DMS79 (cell line): ENCODE data around the gene FADS1.

Experiments
- DNase-seq: peaks from one replicate; lab custom pipeline; 2025; lab: John Stamatoyannopoulos, UW

The FADS1 gene

DNA sequence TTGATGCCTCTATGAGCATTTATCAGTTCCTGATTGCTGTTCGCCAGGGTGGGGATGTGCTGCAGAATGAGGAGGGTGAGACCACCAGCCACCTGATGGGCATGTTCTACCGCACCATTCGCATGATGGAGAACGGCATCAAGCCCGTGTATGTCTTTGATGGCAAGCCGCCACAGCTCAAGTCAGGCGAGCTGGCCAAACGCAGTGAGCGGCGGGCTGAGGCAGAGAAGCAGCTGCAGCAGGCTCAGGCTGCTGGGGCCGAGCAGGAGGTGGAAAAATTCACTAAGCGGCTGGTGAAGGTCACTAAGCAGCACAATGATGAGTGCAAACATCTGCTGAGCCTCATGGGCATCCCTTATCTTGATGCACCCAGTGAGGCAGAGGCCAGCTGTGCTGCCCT is 21.3 kb downstream of the FADS1 start:
- DNase-seq = no peak

DNA sequence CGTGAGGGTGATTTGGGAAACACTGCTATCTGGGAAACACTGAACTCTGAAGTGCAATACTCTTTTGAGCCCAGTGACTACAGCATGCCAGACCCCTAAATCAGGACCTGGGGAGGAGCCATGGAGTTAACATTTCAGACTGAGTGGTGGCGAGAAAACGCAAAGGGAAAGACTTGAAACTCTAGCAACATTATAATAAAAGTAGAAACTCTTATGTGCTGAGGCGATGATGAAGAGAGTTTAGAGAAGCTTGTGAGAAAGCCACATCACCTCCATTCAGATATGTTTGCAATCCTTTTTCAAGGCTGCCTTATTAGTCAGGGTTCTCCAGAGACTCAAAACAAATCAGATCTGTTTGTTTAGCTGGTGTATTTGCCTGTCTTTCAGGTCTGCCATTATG is 22.2 kb downstream of the FADS1 start:
- DNase-seq = no peak

DNA sequence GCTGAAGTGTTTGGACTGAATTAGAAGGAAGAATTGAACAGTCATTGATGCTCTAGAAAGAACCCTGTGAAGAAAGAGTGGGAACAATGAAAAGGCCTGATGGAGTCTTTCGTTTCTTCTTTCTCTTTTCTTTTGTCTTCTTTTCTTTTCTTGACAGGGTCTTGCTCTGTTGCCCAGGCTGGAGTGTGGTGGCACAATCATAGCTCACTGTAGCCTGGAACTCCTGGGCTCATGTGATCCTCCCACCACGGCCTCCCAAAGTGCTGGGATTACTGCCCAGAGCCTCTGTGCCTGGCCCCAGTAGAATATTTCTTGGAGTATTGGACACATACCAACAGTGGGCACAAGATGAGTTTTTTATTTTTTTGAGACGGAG is 23.0 kb downstream of the FADS1 start:
- no peak for DNase-seq

DNA sequence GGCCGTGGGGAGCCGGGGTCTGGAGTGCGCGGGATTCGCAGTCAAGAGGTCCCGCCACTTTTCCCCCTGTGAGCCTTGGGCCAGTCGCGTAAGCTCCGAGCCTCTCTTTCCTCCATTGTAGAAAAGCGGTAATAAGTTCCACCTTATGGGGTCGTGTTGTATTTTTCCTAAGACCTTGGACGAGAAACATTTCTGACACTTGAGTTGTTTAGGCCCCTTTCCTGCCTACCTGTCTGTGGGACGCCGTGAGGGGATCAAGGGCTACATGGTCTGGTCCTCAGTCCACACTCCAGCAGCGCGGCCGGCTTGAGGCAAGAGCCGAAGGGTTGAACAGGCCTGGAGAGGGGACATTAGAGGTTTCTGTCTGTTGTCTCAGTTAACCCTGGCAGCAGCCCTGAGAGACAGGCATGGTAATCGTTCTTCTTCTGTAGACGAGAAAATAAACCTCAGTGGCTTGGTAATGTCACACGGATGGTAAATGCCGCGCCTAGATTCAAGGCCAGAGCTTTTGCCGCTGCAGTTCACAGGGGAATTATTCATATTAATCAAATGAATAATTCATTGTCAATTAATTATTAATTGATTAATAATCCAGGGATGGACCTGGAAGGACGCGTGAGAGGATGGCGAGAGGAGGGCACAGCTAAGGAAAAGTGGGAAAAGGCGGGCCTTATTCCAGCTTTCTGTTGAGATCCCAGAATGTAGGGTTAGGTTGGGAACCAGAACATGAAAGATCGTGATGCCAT is 23.5 kb downstream of the FADS1 start:
- DNase-seq = no peak

DNA sequence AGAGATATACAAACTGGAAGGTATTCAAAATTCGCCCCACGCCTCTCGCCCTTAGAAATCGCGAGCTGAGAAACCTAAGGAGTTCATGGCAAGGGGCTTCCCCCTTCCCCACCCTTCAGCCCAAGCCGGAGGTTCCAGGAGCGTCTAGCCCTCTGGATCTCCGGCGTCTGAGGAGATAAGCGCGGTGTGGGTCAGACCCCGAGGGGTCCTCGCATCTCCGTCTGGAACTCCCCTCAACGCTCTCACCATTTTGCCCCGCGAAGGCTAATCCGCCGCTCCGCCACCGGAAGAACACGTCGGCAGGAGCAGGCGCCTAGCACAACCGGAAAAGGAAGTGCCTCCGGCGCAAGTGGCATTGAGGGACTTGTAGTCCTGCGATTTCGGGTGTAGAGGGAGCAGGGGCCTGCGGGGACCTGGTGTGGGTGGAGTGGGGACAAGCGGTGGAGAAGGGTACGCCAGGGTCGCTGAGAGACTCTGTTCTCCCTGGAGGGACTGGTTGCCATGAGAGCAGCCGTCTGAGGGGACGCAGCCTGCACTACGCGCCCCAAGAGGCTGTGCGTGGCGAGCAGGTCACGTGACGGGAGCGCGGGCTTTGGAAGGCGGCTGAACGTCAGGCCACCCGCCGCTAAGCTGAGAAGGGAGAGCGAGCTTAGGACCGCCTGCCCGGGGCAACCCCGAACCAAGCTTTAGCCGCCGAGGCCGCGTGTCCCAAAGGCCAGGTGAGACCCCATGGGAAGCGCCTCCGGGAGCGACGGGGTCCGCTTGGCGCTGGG is 24.3 kb downstream of the FADS1 start, which contains the start of the genes FEN1 and TMEM258:
FEN1 (plus strand) TSS at position 602 of the 773 bp plus-strand sequence. CDS start 2,451 bp downstream, outside the sequence.
TMEM258 (minus strand) TSS at position 290 of the 773 bp plus-strand sequence; CDS start at position 249, 41 bp downstream.
- peak; percentile 89 for DNase-seq

DNA sequence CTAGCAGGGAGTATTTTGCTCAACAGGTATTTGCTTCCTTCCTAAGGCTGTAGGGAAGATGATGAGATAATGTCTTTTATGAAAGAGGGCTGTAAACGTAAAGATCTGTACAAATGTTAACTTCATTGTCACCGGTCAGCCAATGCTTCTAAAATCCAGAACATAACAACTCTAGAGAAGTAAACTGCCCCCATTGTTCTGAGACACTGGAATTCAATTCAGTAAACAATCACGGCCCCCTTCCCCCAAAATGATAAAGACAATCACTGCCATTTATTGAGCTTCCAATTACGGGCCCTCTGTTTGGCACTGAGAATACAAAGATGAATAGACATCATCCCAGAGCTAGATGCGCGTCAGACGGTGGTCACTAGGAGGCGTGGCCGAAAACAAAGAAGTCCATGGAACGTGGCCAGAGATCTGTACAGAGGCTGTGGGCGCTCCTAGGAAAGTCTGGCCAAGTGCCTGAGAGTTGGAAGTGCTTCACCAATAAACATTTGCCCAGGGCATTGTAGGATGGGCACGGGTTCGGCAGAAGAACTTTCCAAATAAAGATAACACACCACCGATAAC is 25.0 kb downstream of the FADS1 start:
- peak; percentile 77 for DNase-seq

DNA sequence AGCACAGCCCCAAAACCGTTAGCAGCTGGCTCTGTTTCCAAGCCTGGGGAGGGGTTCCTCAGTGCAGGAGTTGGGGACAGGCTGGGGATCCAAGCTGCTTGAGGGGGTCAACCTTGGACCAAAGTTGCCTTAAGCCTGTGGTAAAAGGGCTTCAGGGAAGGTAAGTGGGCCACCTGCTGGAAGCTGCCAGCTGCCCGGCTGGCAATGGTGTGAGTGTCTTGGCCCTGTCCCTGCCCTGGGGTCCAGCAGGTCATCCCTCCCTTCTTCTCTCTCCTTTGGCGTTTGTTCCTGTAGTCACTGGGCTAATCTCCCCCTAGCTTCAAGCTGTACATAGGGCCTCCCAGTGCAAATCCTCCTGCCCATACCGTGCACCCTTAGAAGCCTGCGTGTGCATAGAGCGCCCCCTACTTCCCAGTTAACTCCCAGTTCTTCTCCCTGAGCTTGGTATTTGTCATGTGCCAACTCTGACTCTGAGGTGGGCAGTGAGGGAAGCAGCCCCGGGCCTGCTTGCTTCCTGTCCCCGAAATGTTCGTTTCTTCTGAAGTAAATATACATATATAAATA is 28.8 kb downstream of the FADS1 start:
- DNase-seq = no peak

DNA sequence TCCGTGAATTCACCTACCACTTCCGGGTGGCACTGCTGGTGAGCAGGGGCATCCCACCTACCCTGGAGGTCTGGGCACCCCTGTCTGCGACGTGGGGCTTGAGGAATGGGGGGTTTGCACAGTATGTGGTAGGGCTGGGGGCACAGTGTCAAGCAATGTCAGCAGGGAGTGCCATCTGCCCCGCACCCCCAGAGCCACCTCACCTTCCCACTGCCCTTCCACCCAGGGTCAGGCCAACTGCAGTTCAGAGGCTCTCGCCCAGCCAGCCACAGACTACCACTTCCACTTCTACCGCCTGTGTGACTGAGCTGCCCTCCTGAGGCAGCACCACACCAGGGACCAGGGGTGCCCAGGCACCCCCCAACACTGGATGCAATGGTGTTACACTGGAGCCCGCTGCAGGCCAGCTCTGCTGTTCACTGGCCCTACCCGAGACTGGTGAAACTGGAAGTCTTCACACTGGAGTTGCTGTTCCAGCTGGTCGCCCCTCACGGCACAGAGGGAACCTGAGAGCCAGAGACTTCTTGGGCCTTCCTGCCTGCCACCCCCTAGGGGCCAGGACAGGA is 30.9 kb downstream of the FADS1 start:
- DNase-seq = no peak

DNA sequence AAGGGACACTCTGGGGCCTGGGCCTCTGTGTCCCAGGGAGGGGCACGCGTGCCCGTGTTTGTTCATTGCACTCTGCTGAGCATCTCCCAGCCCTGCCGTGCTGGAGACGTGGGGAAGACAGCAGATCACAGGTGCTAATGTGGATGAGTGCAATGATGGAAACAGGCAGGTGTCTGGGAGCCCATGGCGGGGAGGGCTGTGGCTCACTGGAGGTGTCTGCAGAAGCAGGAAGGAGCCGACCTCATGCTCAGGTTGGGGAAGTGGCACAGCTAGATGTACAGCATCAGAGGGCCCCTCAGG is 32.3 kb downstream of the FADS1 start:
- no peak for DNase-seq

DNA sequence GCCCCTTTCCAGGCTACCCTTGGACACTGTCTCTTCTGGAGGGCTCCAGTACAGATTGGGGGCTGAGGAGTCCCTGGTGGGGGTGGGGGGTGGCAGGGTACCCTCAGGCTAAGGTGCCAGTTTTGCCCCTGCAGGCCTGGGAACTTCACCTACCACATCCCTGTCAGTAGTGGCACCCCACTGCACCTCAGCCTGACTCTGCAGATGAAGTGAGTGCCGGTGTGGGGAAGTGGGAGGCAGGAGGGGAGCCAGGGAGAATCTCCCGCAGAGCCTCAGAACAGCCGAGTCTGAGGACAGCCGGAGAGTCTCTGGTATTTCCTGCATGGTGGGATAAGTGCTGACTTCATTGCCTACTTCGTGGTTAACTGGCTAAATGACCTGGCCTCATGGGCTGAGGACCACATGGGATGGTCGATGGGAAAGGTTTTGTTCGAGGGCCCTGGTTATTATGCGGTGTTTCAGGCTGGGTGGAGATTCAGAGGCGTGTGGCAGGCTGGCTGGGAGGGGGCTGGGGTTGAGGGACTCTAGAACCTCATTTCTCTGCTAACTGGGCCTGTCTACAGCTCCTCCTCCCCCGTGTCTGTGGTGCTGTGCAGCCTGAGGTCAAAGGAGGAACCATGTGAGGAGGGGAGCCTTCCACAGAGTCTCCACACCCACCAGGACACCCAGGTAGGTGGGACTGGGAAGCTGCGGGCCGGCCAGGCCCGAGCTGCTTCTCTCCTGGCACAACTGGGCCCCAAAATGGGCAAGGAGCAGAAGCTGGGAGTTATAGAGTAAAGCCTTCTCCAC is 32.9 kb downstream of the FADS1 start:
- DNase-seq = no peak

DNA sequence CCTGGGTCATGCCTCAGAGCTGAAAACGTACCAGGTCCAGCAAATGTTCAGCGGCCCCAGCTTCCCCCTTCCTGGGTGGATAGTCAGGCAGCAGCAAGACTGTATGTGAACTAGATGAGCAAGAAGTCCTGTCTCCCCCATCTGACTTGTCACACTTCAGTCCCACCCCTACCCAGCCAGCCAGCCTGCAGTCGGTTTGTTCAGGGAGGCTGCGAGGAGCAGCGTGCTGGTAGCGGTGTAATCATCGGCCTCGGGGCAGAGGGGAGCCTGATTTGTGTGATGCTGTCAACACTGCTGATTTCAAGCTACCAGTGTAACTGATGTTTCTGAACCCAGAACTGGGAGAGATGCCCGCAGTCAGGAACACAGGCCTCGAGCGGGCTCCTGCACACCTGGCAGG is 34.0 kb downstream of the FADS1 start:
- DNase-seq = no peak

DNA sequence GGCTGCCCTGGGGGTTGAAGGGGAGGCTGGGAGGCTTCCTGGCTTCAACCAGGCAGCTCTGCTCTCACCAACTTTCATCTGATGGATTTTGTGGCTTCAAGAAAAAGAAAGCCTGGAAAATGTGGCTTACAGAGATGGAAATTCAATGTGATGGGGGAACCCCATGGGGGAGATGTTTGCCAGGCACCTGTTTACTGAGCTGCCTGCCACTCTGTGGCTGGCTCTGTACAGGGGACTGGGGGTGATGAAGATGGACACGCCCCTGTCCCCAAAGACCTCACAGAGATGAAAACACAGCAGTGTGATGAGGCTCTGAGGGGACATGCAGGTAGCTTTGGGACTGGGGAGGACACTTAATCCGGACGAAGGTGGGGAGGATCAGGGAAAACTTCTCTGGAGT is 34.5 kb downstream of the FADS1 start:
- no peak for DNase-seq

DNA sequence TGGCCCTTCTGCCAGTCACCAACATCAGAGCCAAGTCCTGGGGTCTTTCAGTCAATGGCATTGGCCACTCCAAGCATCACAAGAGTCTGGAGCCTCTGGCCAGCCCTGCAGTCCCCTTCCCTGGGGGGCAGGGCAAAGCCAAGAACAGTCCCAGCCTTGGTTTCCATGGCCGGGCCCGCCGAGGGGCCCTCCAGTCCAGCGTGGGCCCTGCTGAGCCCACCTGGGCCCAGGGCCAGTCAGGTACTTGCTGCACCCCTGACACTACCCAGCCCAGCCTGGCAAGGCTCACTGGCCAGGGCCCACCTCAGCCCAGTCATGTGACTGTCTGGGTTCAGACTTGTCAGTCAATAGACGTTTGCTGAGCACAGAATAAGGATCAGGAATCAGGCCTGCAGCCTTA is 35.2 kb downstream of the FADS1 start:
- DNase-seq = no peak

DNA sequence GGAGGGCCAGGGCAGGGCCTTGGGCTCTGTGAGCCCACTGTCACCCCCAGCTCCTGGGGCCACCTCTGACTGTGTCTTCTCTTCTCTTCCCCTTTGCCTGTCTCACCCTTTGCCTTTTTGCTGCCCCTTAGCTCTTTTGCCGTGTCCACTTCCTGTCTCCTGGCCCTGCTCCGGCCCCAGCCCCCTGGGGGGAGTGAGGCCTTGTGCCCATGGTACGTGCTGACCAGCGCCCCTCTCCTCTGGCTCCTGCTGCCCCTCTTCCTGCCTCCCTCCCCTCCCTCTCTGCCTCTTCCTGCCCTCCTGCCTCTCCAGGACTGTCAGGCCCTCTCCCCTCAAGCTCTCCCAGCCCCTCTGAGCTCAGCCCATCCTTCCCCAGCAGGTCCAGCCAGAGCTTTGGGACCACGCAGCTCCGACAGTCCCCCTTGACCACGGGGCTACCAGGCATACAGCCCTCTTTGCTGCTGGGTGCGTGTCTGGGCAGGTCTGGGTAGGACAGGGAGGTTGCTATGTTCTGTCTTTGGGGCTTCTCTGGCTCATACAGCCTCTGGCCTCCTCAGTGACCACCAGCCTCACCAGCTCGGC is 36.1 kb downstream of the FADS1 start:
- DNase-seq = no peak

DNA sequence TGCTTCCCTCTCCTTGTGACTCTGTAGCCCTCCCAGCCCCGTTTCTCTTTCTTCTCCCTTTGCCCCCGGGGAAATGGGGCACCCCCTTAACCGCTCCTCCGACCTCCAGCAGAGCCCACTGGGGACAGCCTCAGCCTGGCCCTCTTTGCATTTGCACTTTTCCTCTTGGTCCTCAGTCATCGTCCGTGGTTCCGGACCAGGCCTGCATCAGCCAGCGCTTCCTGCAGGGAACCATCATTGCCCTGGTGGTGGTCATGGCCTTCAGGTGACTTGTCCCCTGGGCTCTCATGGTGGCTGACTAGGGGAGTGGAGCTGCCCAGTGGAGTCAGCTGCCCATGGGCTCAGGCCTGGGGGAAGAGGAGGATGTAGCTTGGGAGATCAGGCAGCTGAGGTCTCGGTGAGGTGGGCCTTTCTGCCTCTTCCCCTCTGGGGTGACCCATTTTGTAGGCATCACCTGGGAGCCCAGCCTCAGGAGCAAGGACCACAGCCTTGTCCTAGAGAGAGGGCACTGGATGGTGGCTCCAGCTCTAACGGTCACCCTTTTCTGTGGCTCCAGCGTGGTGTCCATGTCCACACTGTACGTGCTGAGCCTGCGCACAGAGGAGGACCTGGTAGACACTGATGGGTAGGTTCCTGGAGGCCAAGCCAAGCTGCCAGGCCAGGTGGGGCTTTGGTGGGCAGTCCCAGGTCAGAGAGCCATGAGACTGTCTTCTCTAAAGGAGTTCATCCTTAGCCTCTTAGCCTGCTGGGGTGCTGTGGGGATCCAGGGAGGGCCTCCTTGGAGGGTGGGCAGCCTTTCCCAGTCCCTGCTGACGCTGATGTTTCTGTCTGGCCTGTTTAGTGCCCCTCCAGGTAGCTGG is 36.9 kb downstream of the FADS1 start:
- no peak for DNase-seq

DNA sequence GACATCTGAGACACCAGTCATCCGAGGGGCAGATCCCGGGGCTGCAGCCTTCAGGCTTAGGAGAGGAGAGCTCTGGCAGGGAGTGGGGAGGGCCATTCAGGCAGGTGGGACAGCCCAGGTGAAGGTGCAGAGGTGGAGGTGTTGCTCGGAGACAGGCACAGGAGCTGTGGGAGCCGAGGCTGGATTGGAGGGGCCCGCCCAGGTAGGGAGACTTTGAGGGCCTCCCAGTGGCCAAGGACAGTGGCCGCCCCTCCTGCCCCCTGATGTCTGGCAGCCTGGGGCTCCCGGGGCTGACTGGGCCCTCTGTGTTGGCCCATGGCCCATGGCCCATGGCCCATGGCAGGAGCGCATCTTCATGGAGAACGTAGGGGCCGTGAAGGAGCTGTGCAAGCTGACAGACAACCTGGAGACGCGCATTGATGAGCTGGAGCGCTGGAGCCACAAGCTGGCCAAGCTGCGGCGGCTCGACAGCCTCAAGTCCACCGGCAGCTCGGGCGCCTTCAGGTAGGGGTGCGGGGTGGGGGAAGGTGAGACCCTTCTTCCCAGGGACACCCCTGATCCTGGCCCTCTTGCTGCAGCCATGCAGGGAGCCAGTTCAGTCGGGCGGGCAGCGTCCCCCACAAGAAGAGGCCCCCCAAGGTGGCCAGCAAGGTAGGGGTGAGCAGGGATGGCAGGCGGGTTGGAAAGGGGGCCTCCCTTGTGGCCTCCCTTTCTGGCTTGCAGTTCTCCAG is 37.7 kb downstream of the FADS1 start:
- DNase-seq = no peak

DNA sequence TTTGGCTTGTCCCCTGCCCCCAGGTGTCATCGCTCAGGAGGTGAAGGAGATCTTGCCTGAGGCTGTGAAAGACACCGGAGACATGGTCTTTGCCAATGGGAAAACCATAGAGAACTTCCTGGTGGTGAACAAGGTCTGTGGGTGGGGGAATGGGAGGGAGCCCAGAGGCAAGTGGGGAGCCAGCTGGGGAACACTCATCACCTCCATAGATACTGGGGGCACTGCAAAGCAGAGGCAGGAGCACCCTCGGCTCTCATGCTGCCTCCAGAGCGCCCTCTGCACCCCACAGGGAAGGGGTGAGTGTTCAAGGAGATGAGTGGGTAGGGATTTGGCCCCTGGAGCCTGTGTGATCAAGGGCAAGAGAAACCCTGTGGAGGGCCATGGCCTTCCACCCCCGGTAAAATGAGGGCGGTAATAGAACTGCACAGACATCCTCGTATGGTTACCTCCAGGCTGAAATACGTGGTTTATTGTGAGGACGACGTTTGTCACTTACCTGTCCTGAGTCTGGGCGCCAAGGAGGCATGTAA is 38.4 kb downstream of the FADS1 start:
- no peak for DNase-seq

DNA sequence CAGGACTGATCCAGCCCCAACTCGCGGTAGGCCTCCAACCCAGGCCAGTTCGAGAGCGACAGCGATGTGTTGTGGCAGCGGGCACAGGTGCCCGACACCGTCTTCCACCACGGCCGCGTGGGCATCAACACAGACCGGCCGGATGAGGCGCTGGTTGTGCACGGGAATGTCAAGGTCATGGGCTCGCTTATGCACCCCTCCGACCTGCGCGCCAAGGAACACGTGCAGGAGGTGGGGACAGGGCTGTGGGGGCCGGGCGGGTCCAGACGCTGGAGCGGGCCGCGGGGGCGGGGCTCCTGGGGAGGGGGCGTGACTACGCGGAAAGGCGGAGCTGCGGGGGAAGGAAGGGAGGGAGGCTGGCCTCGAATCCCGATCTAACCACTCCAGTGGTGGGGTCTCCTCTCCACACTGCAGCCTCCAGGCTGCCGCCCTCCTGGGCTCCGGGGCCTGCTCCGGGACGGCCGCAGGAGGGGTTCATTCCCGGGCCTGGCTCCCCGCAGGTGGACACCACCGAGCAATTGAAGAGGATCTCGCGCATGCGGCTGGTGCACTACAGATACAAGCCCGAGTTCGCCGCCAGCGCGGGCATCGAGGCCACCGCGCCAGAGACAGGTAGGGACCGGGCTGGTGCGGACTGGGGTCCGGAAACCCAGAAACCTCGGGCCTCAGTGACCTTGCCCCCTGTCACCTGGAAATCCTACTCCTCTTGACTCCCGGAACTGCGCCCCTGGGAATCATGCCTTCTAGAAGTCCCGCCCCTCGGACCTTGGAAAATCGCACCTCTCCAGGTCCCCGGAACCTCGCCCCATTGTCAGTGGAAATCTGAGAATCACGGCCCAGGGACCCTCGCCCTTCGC is 39.3 kb downstream of the FADS1 start:
- DNase-seq = no peak
